SU-DHL-6 (cell line): ENCODE results near the gene GRIK2.

Source experiments
- H2AFZ ChIP-seq: fragments of 200-600 bp; sonication (generic); 2 replicates; pipeline ENCODE4 v1.6.1; 2014; ENCODE audit warnings: low read depth, mild to moderate bottlenecking, moderate library complexity, mixed read lengths, antibody characterized with exemption, low read length; ENCODE audit not compliant: severe bottlenecking
- H3F3A ChIP-seq: fragments of 200-600 bp; shearing (Covaris generic); 2 replicates; pipeline ENCODE4 v1.6.0; 2016; ENCODE audit warnings: antibody characterized with exemption, mild to moderate bottlenecking; ENCODE audit not compliant: insufficient read depth
- H3K27ac ChIP-seq: fragments of 200-600 bp; sonication (generic); 2 replicates; pipeline ENCODE4 v1.5.1; 2016; ENCODE audit warnings: low read depth, mild to moderate bottlenecking, low read length, moderate library complexity, mixed read lengths
- H3K27me3 ChIP-seq: fragments of 200-600 bp; sonication (generic), shearing (Covaris generic); 2 replicates; pipeline ENCODE4 v1.6.0; 2014; ENCODE audit warnings: mild to moderate bottlenecking, low read length
- H3K36me3 ChIP-seq: fragments of 200-600 bp; sonication (generic); 2 replicates; pipeline ENCODE4 v1.6.1; 2014; ENCODE audit warnings: mild to moderate bottlenecking, low read length, mixed read lengths
- H3K4me2 ChIP-seq: fragments of 300-600, 200-600 bp; shearing (Covaris generic), sonication (generic); 2 replicates; pipeline ENCODE4 v1.6.0; 2014; ENCODE audit warnings: low read length, low read depth, mild to moderate bottlenecking; ENCODE audit not compliant: poor library complexity, severe bottlenecking
- H3K4me3 ChIP-seq: fragments of 200-600 bp; sonication (generic); 2 replicates; pipeline ENCODE4 v1.5.1; 2014; ENCODE audit warnings: antibody characterized with exemption, low read length, mild to moderate bottlenecking, mixed read lengths; ENCODE audit not compliant: insufficient read depth, poor library complexity, severe bottlenecking
- H3K79me2 ChIP-seq: fragments of 200-600 bp; sonication (generic); 2 replicates; pipeline ENCODE4 v1.6.1; 2014; ENCODE audit warnings: mild to moderate bottlenecking, low read length, moderate library complexity; ENCODE audit not compliant: insufficient read depth
- H3K9ac ChIP-seq: fragments of 200-600 bp; sonication (generic); 2 replicates; pipeline ENCODE4 v1.7.0; 2014; ENCODE audit warnings: mild to moderate bottlenecking, low read length
- H3K9me2 ChIP-seq: fragments of 200-600 bp; sonication (generic); replicated peaks from 2 replicates; pipeline ENCODE4 v1.6.1; 2014; ENCODE audit warnings: low read length; ENCODE audit not compliant: insufficient read depth
- H3K9me3 ChIP-seq: fragments of 200-600 bp; sonication (generic); 2 replicates; pipeline ENCODE4 v1.6.1; 2014; ENCODE audit warnings: low read length, mixed read lengths; ENCODE audit not compliant: insufficient read depth
- H4K20me1 ChIP-seq: fragments of 200-600 bp; sonication (generic); 2 replicates; pipeline ENCODE4 v1.6.1; 2014; ENCODE audit warnings: low read depth, mild to moderate bottlenecking, antibody characterized with exemption, low read length, moderate library complexity, mixed read lengths
- CTCF ChIP-seq: fragments of 200-600 bp; sonication (generic); IDR thresholded peaks from one replicate; pipeline ENCODE4 v1.5.1; 2017; ENCODE audit warnings: antibody characterized with exemption, mild to moderate bottlenecking, low read length, moderate library complexity; ENCODE audit not compliant: insufficient read depth, poor library complexity, severe bottlenecking
- EZH2phosphoT487 ChIP-seq: fragments of 200-600 bp; sonication (generic), shearing (Covaris generic); conservative IDR thresholded peaks from 2 replicates; pipeline ENCODE4 v1.6.1; 2018; ENCODE audit warnings: mild to moderate bottlenecking, antibody characterized with exemption, low read length, moderate library complexity, mixed read lengths

The GRIK2 gene

GRCh38 chr6:101401171-101401570 lies 7.7 kb downstream of the GRIK2 start:
- Histone ChIP-seq H3F3A (no peaks in the 10 kb centered on the region), H2AFZ (no peak overlapping the region)
- TF ChIP-seq EZH2phosphoT487 (no peak), CTCF (no peak)

GRCh38 chr6:101401792-101402621 lies 8.5 kb downstream of the GRIK2 start:
- H3K4me2 ChIP-seq: no peak overlapping the region
- no peak overlapping the region for H3K4me3 ChIP-seq
- no peaks in the 10 kb centered on the region for H3K79me2 ChIP-seq
- no peaks in the 10 kb centered on the region for H3F3A ChIP-seq
- no peak overlapping the region for H3K9ac ChIP-seq
- no peak overlapping the region for H2AFZ ChIP-seq
- no peaks in the 10 kb centered on the region for H3K9me3 ChIP-seq
- no peaks in the 10 kb centered on the region for H4K20me1 ChIP-seq
- H3K9me2 ChIP-seq: no peaks in the 10 kb centered on the region
- H3K27ac ChIP-seq: no peak overlapping the region
- no peak for TF ChIP-seq CTCF
- TF ChIP-seq EZH2phosphoT487: no peak
- no peaks in the 10 kb centered on the region for H3K27me3 ChIP-seq
- no peaks in the 10 kb centered on the region for H3K36me3 ChIP-seq

More at GRCh38 chr6:101401171-101401570, 7.7 kb downstream of the GRIK2 start:
- no peak overlapping the region for H3K4me3 ChIP-seq
- no peak overlapping the region for H3K4me2 ChIP-seq
- no peaks in the 10 kb centered on the region for H4K20me1 ChIP-seq
- H3K27me3 ChIP-seq: no peaks in the 10 kb centered on the region
- no peaks in the 10 kb centered on the region for H3K9me2 ChIP-seq
- H3K36me3 ChIP-seq: no peaks in the 10 kb centered on the region
- H3K9me3 ChIP-seq: no peaks in the 10 kb centered on the region
- H3K79me2 ChIP-seq: no peaks in the 10 kb centered on the region
- H3K9ac ChIP-seq: no peak overlapping the region
- H3K27ac ChIP-seq: no peak overlapping the region

GRCh38 chr6:101402622-101403031 lies 9.1 kb downstream of the GRIK2 start:
- Histone ChIP-seq H3F3A (no peaks in the 10 kb centered on the region), H3K9me2 (no peaks in the 10 kb centered on the region), H3K4me3 (no peak overlapping the region), H2AFZ (no peak overlapping the region), H3K4me2 (no peak overlapping the region), H3K36me3 (no peaks in the 10 kb centered on the region), H3K79me2 (no peaks in the 10 kb centered on the region), H3K27me3 (no peaks in the 10 kb centered on the region), H3K9me3 (no peaks in the 10 kb centered on the region), H4K20me1 (no peaks in the 10 kb centered on the region), H3K9ac (no peak overlapping the region), H3K27ac (no peak overlapping the region)
- TF ChIP-seq EZH2phosphoT487: no peak
